Liver (tissue), 3 donors: ENCODE results near the gene AGBL4.

Experiments used
- GABPA ChIP-seq, 2 donors: IDR thresholded peaks in 1 of 2; conservative IDR thresholded peaks in 1 of 2; 2 replicates each; pipeline ENCODE4 v1.6.1; 2016; ENCODE audit warnings: antibody characterized with exemption in 2 of 2, mild to moderate bottlenecking in 1 of 2, moderate library complexity in 1 of 2
- TF ChIP-seq, protein P1 (sequence below): IDR thresholded peaks from 2 replicates; pipeline ENCODE4 v1.6.1; 2016; ENCODE audit warnings: antibody characterized with exemption, mild to moderate bottlenecking
- TF ChIP-seq, protein P2 (sequence below): IDR thresholded peaks from 2 replicates; pipeline ENCODE4 v1.6.1; 2016; ENCODE audit warnings: antibody characterized with exemption
- TF ChIP-seq, protein P3 (sequence below): fragments of 150-350 bp; IDR thresholded peaks from 2 replicates; pipeline ENCODE4 v1.5.1; 2017; ENCODE audit warnings: improper control_type of control experiment, low read depth, low read length; ENCODE audit not compliant: missing input control
- donor health status: healthy.
- donor health status: healthy.

DNA sequence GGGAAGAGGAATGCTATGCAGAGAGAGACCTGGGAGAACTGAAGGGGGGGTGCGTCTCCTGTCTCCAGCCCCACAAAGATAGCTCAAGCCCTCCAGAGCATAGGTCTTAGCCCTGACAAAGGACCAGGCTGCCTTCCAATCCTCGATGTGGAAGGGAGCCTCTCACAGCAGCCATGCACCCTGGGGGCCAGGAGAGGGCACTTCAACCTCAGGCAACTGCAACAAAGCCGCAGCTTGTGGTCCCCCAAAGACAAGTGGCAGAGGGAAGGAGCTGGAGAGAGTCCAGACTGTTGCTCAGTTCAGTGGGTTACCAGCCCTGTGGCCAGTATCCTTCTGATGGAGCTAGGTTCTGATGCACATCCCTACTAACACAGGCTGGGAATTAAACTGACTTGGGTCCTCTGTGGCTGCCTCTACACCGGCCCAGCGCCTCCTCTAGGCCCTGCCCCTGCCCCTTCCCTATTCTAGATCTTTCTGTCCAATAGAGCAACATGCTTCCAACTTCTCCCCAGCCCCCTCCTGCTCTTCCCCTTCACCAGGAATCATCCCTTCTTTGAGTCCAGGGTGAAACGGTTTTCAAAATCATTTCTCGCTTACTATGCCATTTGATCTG, 1451.0 kb downstream of the AGBL4 start:
- TF ChIP-seq, protein P1, sequence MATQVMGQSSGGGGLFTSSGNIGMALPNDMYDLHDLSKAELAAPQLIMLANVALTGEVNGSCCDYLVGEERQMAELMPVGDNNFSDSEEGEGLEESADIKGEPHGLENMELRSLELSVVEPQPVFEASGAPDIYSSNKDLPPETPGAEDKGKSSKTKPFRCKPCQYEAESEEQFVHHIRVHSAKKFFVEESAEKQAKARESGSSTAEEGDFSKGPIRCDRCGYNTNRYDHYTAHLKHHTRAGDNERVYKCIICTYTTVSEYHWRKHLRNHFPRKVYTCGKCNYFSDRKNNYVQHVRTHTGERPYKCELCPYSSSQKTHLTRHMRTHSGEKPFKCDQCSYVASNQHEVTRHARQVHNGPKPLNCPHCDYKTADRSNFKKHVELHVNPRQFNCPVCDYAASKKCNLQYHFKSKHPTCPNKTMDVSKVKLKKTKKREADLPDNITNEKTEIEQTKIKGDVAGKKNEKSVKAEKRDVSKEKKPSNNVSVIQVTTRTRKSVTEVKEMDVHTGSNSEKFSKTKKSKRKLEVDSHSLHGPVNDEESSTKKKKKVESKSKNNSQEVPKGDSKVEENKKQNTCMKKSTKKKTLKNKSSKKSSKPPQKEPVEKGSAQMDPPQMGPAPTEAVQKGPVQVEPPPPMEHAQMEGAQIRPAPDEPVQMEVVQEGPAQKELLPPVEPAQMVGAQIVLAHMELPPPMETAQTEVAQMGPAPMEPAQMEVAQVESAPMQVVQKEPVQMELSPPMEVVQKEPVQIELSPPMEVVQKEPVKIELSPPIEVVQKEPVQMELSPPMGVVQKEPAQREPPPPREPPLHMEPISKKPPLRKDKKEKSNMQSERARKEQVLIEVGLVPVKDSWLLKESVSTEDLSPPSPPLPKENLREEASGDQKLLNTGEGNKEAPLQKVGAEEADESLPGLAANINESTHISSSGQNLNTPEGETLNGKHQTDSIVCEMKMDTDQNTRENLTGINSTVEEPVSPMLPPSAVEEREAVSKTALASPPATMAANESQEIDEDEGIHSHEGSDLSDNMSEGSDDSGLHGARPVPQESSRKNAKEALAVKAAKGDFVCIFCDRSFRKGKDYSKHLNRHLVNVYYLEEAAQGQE = no peak
- TF ChIP-seq, protein P2, sequence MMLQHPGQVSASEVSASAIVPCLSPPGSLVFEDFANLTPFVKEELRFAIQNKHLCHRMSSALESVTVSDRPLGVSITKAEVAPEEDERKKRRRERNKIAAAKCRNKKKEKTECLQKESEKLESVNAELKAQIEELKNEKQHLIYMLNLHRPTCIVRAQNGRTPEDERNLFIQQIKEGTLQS = no peak
- TF ChIP-seq, protein P3, sequence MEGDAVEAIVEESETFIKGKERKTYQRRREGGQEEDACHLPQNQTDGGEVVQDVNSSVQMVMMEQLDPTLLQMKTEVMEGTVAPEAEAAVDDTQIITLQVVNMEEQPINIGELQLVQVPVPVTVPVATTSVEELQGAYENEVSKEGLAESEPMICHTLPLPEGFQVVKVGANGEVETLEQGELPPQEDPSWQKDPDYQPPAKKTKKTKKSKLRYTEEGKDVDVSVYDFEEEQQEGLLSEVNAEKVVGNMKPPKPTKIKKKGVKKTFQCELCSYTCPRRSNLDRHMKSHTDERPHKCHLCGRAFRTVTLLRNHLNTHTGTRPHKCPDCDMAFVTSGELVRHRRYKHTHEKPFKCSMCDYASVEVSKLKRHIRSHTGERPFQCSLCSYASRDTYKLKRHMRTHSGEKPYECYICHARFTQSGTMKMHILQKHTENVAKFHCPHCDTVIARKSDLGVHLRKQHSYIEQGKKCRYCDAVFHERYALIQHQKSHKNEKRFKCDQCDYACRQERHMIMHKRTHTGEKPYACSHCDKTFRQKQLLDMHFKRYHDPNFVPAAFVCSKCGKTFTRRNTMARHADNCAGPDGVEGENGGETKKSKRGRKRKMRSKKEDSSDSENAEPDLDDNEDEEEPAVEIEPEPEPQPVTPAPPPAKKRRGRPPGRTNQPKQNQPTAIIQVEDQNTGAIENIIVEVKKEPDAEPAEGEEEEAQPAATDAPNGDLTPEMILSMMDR = peak; percentile 68
- TF ChIP-seq GABPA (IDR thresholded peaks at IDR 0.05 in 1 of 2, conservative IDR thresholded peaks at IDR 0.05 in 1 of 2) = no peak
